Fibroblast of pulmonary artery (primary cell): ENCODE measurements around the gene SRD5A1.

ENCODE experiments used
- DNase-seq: peaks from one replicate; pipeline ENCODE4 v3.0.0-alpha.2; 2010; ENCODE audit warnings: low read depth
- H3K4me3 ChIP-seq: replicated peaks from 2 replicates; pipeline ENCODE4 v1.5.1; 2011; ENCODE audit warnings: low read depth, mild to moderate bottlenecking, control low read depth, low read length, moderate library complexity
- TF ChIP-seq, protein P1 (sequence below): IDR thresholded peaks from 2 replicates; pipeline ENCODE4 v1.5.1; 2011; ENCODE audit warnings: mild to moderate bottlenecking, control low read depth, low read length, inconsistent platforms; ENCODE audit errors: missing control alignments

SRD5A1 gene

DNA sequence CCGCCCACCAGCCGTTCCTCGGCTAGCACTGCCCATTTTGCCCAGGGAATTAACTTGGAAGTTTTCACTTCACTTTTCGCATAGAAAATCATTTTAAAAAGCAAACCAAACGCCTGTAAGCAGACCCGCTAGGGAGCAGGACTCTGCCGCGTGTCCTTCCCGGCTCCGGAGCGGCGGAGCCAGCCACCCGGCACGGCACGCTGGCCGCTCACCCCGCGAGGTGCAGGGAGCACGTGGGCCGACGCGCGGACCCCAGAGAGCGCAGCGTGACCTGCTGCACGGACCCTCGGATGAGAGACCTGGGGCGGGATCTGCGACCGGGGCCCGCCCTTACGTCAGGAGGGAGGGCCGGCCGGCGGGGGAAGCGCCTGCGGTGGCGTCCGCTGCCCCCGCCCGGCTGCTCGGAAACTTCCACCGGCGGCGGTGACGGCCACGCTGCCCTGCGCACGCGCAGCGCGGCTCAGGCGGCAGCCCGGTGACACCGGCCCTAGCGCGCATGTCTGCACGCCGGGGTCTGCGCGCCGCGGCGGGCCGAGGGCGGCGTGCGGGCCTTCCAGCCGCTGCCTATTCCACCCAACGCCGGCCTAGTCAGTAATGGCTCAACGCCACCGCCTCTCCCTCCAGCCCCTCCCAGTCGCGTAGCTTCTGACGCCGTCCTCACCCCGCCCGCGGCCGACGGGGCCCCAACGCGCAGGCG, 79.5 kb downstream of the SRD5A1 start:
- peak overlapping the region; percentile 70 for H3K4me3 ChIP-seq
- TF ChIP-seq, protein P1, sequence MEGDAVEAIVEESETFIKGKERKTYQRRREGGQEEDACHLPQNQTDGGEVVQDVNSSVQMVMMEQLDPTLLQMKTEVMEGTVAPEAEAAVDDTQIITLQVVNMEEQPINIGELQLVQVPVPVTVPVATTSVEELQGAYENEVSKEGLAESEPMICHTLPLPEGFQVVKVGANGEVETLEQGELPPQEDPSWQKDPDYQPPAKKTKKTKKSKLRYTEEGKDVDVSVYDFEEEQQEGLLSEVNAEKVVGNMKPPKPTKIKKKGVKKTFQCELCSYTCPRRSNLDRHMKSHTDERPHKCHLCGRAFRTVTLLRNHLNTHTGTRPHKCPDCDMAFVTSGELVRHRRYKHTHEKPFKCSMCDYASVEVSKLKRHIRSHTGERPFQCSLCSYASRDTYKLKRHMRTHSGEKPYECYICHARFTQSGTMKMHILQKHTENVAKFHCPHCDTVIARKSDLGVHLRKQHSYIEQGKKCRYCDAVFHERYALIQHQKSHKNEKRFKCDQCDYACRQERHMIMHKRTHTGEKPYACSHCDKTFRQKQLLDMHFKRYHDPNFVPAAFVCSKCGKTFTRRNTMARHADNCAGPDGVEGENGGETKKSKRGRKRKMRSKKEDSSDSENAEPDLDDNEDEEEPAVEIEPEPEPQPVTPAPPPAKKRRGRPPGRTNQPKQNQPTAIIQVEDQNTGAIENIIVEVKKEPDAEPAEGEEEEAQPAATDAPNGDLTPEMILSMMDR, result no peak
- DNase-seq, result peak; percentile 97

DNA sequence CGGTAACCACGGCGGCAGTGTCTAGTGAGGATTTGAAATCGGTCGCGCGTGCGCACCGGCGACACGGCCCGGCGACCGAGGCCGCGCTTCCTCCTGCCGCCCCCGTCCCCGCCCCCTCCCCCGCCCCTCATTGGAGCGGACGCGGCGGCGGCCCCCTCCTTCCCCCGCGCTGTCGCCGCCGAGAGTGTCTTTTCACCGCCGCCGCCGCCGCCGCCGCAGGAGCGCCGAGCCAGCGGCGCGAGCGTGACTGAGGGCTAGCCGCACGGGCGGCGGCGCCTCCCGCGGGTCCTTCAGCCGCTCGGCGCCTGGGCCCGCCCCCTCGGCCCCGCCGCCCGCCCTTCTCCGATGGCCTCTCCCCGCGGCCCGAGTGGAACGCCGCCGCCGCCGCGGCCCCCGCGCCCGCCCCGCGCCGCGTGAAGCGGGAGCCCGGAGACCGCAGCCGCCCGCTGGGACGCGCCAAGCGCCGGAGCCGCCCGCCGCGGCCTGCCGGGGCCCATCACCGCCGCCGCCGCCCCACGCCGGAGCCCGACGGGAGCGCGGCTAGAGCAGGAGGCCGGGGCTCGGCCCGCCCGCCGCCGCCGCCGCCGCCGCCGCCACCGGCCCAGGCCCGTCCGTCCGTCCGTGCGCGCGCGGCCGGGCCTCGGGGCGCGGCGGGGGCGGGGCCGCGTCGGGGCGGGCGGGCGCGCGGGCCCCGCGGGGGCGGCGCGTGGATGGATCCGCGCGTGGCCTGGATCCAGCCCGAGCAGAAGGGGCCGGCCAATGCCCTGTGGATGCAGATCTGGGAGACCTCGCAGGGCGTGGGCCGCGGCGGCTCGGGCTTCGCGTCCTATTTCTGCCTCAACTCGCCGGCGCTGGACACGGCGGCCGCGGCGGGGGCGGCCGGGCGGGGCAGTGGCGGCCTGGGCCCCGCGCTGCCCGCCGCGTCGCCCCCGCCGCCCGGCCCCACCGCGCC, 80.3 kb downstream of the SRD5A1 start, which contains the start of gene TENT4A:
TENT4A (plus strand) TSS at position 159 of the 952 bp plus-strand sequence; CDS start at position 711, 552 bp downstream.
- TF ChIP-seq, protein P1, result no peak
- H3K4me3 ChIP-seq, result peak within 1 kb of the TSS; percentile 70
- DNase-seq, result no peak

DNA sequence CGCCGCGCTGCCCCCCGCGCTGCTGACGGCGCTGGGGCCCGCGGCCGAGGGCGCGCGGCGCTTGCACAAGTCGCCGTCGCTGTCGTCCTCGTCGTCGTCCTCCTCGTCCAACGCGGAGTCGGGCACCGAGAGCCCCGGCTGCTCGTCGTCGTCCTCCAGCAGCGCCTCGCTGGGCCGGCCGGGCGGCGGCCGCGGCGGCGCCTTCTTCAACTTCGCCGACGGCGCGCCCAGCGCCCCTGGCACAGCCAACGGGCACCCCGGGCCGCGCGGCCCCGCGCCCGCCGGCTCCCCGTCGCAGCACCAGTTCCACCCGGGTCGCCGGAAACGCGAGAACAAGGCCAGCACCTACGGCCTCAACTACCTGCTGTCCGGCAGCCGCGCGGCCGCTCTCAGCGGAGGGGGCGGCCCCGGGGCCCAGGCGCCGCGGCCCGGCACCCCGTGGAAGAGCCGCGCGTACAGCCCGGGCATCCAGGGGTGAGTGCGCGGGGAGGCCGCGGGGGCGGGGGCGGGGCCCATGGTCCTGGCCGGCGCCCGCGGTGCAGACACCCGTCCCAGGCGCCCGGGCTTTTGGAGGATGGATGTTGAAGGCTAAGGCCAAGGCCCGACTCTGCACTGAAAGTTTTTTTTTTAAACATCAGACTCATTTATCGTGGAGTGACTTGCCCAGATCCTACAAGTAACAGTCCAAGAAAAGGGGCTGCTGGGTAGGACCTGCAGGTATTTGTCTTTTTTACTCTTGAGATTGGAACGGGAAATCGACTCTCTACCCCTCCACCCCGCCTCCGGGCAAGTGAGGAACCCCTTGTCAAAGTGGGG, 81.2 kb downstream of the SRD5A1 start:
- peak overlapping the region; percentile 70 for H3K4me3 ChIP-seq
- DNase-seq, result no peak
- TF ChIP-seq, protein P1, result no peak

DNA sequence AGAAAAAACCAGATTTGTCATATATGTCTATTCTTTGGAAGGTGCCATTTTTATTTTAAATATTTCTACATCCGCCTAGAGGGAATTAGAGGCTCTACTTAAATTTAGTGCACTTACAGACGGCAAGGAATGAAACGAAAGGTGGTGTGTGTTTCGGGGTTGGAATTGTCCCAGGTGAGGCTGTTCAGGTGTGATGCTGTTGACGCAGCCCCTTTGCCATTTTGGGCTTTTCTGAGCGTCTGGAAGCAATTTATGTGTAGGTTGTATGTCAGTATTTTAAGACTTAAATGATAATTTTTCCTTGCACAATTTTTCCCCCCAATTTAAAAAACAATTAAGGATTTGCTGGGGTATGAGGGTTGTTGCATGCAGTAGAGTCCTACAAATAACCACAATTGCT, 82.0 kb downstream of the SRD5A1 start:
- H3K4me3 ChIP-seq, result peak overlapping the region; percentile 70
- TF ChIP-seq, protein P1, result no peak
- DNase-seq, result no peak

DNA sequence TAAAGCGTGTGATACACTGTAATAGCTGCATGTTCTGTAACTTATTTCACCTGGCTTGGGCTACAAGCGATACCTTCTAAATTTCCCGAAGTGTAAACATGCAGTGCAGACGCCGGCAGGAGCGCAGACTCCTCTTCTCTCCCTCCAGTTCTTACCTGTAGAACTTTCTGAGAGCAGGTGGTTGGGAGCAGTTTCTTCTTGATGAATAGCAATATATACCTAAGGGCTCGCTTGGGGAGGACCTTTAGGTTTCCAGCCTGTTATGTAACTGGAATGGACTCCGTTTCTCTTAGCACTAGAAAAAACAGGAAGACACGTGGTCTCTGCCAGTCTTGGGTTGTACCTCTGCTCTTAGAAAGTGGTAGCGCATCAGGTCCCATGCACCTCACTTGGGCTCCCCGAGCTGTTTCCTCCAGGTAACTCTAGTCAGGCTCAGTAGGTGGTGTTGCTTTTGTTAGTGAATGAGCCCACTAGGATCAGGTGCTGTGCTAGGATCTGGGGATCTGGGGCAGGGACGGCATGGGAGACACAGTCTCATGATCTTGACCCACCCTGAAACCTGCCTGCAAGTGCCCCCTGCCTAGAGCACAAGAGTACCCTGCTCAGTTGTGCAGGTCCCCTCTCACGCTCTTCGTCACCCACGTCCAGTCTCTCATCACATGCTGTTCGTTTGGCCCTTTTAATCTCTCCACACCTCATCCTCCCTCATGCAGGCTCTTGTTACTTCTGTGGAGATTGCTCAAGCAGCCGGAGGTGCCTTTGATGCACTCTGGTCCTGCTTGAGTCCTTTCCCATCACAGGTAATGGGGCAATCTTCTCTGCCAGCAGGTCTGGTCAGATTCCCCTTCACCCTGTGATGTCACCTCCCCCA, 82.8 kb downstream of the SRD5A1 start:
- DNase-seq, result no peak
- peak overlapping the region; percentile 70 for H3K4me3 ChIP-seq
- TF ChIP-seq, protein P1, result no peak
